Endodermal cell (in vitro differentiated cells): ENCODE measurements around the gene GGTLC3. TPM values are rescaled to one million over a fixed set of nuclear protein-coding genes. Genes with fewer than 3 reads are reported as not detected.
"Not testable (repeated sequence)": the region's sequence is repeated elsewhere in the genome, so short reads cannot be mapped to it uniquely, and the experiment has no call there.

Experiments
- DNase-seq: peaks from one replicate; pipeline ENCODE4 v3.0.0-alpha.2; 2017
- H3K27ac ChIP-seq: 2 replicates; pipeline ENCODE4 v1.5.1; 2013; ENCODE audit warnings: mild to moderate bottlenecking, low read depth, low read length, moderate library complexity
- H3K27me3 ChIP-seq: 2 replicates; pipeline ENCODE4 v1.6.1; 2013; ENCODE audit warnings: mild to moderate bottlenecking, low read length, moderate library complexity; ENCODE audit not compliant: insufficient read depth, control insufficient read depth, poor library complexity, severe bottlenecking
- H3K36me3 ChIP-seq: 2 replicates; pipeline ENCODE4 v1.7.0; 2013; ENCODE audit warnings: mild to moderate bottlenecking, low read length, moderate library complexity; ENCODE audit not compliant: control insufficient read depth, insufficient read depth
- H3K4me1 ChIP-seq: one replicate; pipeline ENCODE4 v1.7.0; 2013; ENCODE audit warnings: low read length; ENCODE audit not compliant: control insufficient read depth, insufficient read depth
- H3K4me3 ChIP-seq: 2 replicates; pipeline ENCODE4 v1.5.1; 2013; ENCODE audit warnings: mild to moderate bottlenecking, low read length, moderate library complexity
- H3K9ac ChIP-seq: 2 replicates; pipeline ENCODE4 v1.6.1; 2013; ENCODE audit warnings: mild to moderate bottlenecking, low read length, moderate library complexity; ENCODE audit not compliant: poor library complexity, severe bottlenecking; ENCODE audit errors: extremely low read depth
- H3K9me3 ChIP-seq: 2 replicates; pipeline ENCODE4 v1.6.1; 2013; ENCODE audit warnings: mild to moderate bottlenecking, low read length, moderate library complexity; ENCODE audit not compliant: control insufficient read depth
- H3K27ac Mint-ChIP-seq: 2 replicates; pipeline ENCODE4 v1.8.0; 2020; ENCODE audit warnings: mixed read lengths
- H3K27me3 Mint-ChIP-seq: 2 replicates; pipeline ENCODE4 v1.8.0; 2021; ENCODE audit warnings: mild to moderate bottlenecking, mixed read lengths; ENCODE audit not compliant: insufficient read depth
- H3K36me3 Mint-ChIP-seq: 2 replicates; pipeline ENCODE4 v1.8.0; 2020; ENCODE audit warnings: low read depth, mixed read lengths
- H3K4me1 Mint-ChIP-seq: 2 replicates; pipeline ENCODE4 v1.8.0; 2020; ENCODE audit warnings: mixed read lengths
- H3K4me3 Mint-ChIP-seq: 2 replicates; pipeline ENCODE4 v1.8.0; 2020; ENCODE audit warnings: mild to moderate bottlenecking, moderate library complexity, mixed read lengths
- H3K9me3 Mint-ChIP-seq: 2 replicates; pipeline ENCODE4 v1.8.0; 2020; ENCODE audit warnings: mild to moderate bottlenecking, mixed read lengths
- WGBS, 2 experiments: methylation state at CpG; one replicate each; pipeline versions ENCODE4 v1.1.5 to v1.1.7; 2013; ENCODE audit warnings: missing lambda C conversion rate in 2 of 2, mixed read lengths in 1 of 2; ENCODE audit not compliant: insufficient coverage in 1 of 2, insufficient read length in 1 of 2; 5-methylcytosine and 5-hydroxymethylcytosine counted together
- total RNA-seq, 2 donors: library from RNA; stranded (reverse); fragmentation: NEBNext Ultra II Directional in 1 of 2; extraction: Animal tissue kit (Norgen Biotek cat#: 25700) in 1 of 2; gene quantifications; 2 replicates in 1 of 2; 3 replicates in 1 of 2; pipeline ENCODE4 v1.2.1, GENCODE V29; 2021

Gene GGTLC3
- total RNA-seq, 2 donors from 2014 or later, result not detected

GRCh38 chr22:18529416-18530145 is 11.6 kb upstream of the GGTLC3 start:
- H3K27me3 ChIP-seq, H3K9ac ChIP-seq, H3K36me3 ChIP-seq, H3K9me3 ChIP-seq, H3K27ac ChIP-seq, H3K27me3 Mint-ChIP-seq, DNase-seq, H3K4me1 ChIP-seq, H3K9me3 Mint-ChIP-seq, H3K27ac Mint-ChIP-seq, H3K36me3 Mint-ChIP-seq, H3K4me3 ChIP-seq, H3K4me1 Mint-ChIP-seq, H3K4me3 Mint-ChIP-seq: not testable (repeated sequence)
- no CpG with 5 or more reads among the region's 57 CpGs for WGBS, 2 experiments

- H3K9me3 ChIP-seq, H3K27ac ChIP-seq, H3K4me1 ChIP-seq, H3K27me3 Mint-ChIP-seq, H3K27me3 ChIP-seq, H3K27ac Mint-ChIP-seq, H3K36me3 Mint-ChIP-seq, H3K9me3 Mint-ChIP-seq, H3K4me3 ChIP-seq, H3K36me3 ChIP-seq, H3K4me3 Mint-ChIP-seq, H3K4me1 Mint-ChIP-seq, H3K9ac ChIP-seq: not testable (repeated sequence)
- 0% methylated on average over 8 of the region's 66 CpGs; no CpG with 5 or more reads in 1 of the 2 experiments for WGBS, 2 experiments
- DNase-seq, result peak; percentile 90
Measured at GRCh38 chr22:18528597-18529415, 10.8 kb upstream of the GGTLC3 start.

GRCh38 chr22:18527752-18528596 is 10.0 kb upstream of the GGTLC3 start, which contains the start of gene TMEM191B:
TSS of gene TMEM191B (plus strand) at chr22:18527802. CDS start at chr22:18527981, 179 bp downstream.
- H3K27me3 ChIP-seq, H3K4me1 Mint-ChIP-seq, H3K36me3 Mint-ChIP-seq, H3K4me3 Mint-ChIP-seq, H3K9me3 Mint-ChIP-seq, H3K27ac ChIP-seq, H3K4me1 ChIP-seq, H3K9ac ChIP-seq, DNase-seq, H3K36me3 ChIP-seq, H3K4me3 ChIP-seq, H3K27me3 Mint-ChIP-seq, H3K9me3 ChIP-seq, H3K27ac Mint-ChIP-seq: not testable (repeated sequence)
- no CpG with 5 or more reads among the region's 65 CpGs for WGBS, 2 experiments

GRCh38 chr22:18523328-18523727 is 5.4 kb upstream of the GGTLC3 start:
- not testable (repeated sequence) for H3K36me3 Mint-ChIP-seq, H3K4me3 ChIP-seq, H3K4me3 Mint-ChIP-seq, H3K9me3 Mint-ChIP-seq, H3K4me1 ChIP-seq, H3K4me1 Mint-ChIP-seq, DNase-seq, H3K36me3 ChIP-seq, H3K9ac ChIP-seq, H3K9me3 ChIP-seq, H3K27me3 Mint-ChIP-seq, H3K27me3 ChIP-seq, H3K27ac ChIP-seq, H3K27ac Mint-ChIP-seq
- no CpG with 5 or more reads among the region's 4 CpGs for WGBS, 2 experiments

- H3K9me3 Mint-ChIP-seq, H3K27ac ChIP-seq, H3K4me1 Mint-ChIP-seq, H3K27ac Mint-ChIP-seq, H3K36me3 ChIP-seq, H3K9me3 ChIP-seq, H3K27me3 ChIP-seq, DNase-seq, H3K36me3 Mint-ChIP-seq, H3K27me3 Mint-ChIP-seq, H3K4me3 ChIP-seq, H3K4me3 Mint-ChIP-seq, H3K9ac ChIP-seq, H3K4me1 ChIP-seq: not testable (repeated sequence)
- no CpG with 5 or more reads among the region's 6 CpGs for WGBS, 2 experiments
Measured at GRCh38 chr22:18522762-18523161, 4.8 kb upstream of the GGTLC3 start.

GRCh38 chr22:18513454-18513853 is 4.5 kb downstream of the GGTLC3 start:
- WGBS, 2 experiments, result no CpG with 5 or more reads among the region's 10 CpGs

More at GRCh38 chr22:18513454-18513853, 4.5 kb downstream of the GGTLC3 start:
- H3K4me1 Mint-ChIP-seq, H3K36me3 ChIP-seq, H3K9me3 Mint-ChIP-seq, H3K4me1 ChIP-seq, H3K27ac ChIP-seq, H3K27me3 Mint-ChIP-seq, H3K9me3 ChIP-seq, H3K27me3 ChIP-seq, H3K4me3 Mint-ChIP-seq, H3K9ac ChIP-seq, H3K27ac Mint-ChIP-seq, H3K36me3 Mint-ChIP-seq, H3K4me3 ChIP-seq: not testable (repeated sequence)
- DNase-seq, result peak; percentile 23
